PC-3 (cell line): Measurements from ENCODE around the gene EPC1.

Experiments
- CTCF ChIP-seq: fragments of 300-600 bp; sonication (generic); conservative IDR thresholded peaks from 2 replicates; pipeline ENCODE4 v1.5.1; 2017; ENCODE audit warnings: antibody characterized with exemption, low read depth, mild to moderate bottlenecking, low read length
- EZH2phosphoT487 ChIP-seq: fragments of 300-600 bp; sonication (generic); IDR thresholded peaks from 2 replicates; pipeline ENCODE4 v1.6.1; 2018; ENCODE audit warnings: mild to moderate bottlenecking, antibody characterized with exemption, low read length, borderline replicate concordance

GRCh38 chr10:32366111-32366510 is 19.2 kb upstream of the EPC1 start:
- no peak for TF ChIP-seq CTCF
- TF ChIP-seq EZH2phosphoT487: no peak
